HG02623 (cell line): ENCODE data around the gene UMAD1.
"Not testable (repeated sequence)": the region's sequence is repeated elsewhere in the genome, so short reads cannot be mapped to it uniquely, and the experiment has no call there.

Experiments
- ATAC-seq: cut with Tn5 transposase; IDR thresholded peaks from one replicate; pipeline ENCODE4 v1.9.1; 2021; ENCODE audit warnings: moderate library complexity; ENCODE audit not compliant: unreplicated experiment

The UMAD1 gene

DNA sequence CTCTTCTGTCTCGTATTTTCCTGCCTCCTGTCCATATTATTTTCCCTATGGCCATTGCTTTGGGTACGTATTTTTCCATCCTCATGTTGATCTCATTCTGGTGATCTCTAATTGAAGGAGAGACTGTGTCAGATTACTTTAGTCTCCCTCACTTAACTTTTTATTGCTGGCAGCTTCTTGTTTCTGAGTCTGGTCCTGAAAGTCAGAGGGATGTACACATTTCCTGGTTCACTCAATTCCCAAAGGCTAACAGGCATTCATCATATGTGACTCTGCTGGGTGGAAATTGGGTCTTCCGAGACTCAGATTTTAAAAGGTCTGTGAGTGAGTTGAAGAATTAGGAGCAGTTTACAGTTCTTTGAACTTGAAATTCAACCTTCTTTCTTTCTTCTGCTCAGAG lies 10.9 kb downstream of the UMAD1 start:
- no peak for ATAC-seq

DNA sequence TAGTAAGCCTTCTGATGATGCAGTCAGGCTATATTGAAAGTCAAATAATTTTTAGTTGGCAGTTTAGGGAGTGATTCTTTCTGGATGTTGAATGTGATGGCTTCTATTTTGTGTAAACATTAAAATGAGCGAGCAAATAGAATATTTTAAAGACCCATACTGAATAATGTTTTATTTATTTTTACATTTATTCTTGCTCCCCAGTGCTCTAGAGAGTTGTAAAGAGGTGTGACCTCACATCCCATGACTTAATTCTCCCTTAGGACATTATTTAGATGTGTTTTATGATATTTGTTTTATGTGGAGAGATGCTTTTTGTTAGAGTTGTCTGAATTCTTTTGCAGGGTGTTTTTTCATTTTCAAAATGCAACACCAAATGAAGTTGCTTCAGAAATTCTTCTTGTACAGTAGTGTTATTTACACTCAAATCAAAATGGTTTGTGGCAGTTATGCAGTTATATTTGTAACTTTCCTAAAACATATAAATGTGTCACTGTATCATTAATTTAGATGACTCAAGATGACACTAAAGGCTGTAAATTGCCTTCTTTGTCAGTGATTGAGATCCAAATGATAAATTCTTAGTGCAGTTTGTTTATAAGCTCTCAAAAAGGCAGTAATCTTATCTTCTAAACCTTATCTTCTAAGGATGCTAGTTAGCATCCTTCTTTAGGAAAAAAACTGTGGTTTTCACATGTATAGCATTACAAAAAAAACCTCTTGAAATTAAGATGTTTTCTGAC lies 12.4 kb downstream of the UMAD1 start:
- no peak for ATAC-seq

DNA sequence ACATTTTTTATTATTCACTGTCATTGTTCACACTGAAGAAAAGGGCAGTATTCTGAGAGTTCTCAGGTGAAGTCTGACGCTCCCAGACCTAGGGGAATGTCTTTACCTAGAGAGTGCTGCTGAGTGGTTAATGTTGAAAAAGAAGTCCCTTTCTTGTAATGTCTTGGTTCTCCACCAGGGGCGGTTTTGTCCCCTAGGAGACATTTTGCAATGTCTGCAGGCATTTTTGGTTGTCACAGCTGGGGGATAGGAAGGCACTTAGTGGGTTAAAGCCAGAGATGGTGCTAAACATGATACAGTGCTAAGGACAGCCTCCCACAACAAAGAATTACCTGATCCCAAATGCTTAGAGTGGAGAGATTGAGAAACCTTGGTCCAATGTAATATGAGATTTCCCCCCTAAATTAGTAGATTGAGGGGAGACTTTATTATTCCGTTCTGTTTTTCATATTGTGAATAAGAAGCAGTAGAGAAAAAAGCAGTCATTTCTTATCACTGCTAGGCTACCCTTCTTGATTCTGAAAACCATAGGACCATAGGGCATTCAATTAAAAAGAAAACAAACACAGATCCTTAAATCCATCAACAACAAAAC lies 13.1 kb downstream of the UMAD1 start:
- no peak for ATAC-seq

DNA sequence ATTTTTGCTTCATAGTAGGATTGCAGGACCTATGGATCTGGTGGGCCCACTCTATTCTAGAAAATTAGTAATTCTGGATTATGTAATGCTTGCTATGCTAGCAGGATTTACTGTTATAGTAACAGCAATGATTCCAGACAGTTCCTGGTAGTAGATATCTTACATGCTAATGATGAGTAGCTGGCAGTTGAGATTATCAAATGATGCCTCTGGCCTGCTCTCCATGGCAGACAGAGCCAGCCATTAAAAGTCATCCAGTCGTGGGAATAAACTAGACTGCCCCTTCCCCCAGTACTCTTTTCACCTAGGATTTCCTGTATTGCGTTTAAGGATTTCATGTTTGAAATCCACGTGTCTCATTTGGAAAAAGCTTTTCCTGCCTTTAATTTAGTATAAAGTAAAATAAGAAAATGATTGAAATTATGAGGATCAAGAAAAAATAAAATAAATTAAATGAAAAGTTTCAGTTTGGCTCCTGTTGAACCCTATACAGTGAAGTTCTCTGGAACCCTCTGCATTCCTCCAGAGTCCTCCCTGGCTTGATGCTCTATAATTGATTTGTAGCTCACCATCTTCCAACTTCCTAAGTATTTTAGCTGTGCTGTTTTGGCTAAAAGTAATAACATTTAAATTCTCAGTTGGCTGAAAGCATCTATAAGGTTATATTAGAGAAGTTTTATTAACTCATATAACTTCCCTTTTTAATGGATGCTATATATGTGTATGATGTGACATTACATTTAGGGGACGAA lies 14.6 kb downstream of the UMAD1 start:
- no peak for ATAC-seq

DNA sequence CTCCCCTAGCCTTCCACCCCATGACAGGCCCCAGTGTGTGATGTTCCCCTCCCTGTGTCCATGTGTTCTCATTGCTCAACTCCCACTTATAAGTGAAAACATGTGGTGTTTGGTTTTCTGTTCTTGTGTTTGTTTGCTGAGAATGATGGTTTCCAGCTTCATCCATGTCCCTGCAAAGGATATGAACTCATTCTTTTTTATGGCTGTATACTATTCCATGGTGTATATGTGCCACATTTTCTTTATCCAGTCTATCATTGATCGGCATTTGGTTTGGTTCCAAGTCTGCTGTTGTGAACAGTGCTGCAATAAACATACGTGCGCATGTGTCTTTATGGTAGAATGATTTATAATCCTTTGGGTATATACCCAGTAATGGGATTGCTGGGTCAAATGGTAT lies 15.9 kb downstream of the UMAD1 start:
- ATAC-seq, result not testable (repeated sequence)

DNA sequence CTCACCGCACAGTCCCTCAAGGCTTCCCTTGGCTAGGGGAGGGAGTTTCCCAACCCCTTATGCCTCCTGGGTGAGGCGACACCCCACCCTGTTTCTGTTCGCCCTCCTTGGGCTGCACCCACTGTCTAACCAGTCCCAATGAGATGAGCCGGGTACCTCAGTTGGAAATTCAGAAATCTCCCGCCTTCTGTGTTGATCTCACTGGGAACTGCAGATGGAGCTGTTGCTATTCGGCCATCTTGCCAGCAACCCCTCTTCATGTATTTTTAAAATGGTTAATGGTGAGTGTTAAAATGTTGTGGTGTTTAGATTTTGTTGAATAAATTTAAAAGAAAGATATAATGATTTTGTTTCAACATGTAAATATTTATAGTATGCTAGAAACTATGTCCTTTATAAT lies 22.0 kb downstream of the UMAD1 start:
- ATAC-seq, result no peak

DNA sequence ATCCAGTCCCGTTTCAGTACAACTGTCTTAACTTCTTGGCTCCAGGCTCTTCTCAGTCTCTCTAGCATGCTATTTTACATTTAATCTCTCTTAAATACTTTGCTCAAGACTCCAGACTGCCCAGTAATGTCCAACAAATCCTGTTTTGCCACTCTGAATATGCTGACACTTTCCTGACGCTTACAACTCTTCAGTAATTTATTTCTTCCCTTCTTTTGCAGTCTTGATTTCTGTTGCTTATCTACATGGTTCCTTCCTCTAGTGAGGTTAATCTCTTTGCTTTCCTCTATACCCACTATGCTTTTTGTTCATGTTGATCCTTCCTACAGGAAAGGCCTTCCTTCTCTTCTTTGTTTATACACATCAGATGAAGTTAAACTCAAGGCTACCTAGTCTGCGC lies 23.7 kb downstream of the UMAD1 start:
- no peak for ATAC-seq

DNA sequence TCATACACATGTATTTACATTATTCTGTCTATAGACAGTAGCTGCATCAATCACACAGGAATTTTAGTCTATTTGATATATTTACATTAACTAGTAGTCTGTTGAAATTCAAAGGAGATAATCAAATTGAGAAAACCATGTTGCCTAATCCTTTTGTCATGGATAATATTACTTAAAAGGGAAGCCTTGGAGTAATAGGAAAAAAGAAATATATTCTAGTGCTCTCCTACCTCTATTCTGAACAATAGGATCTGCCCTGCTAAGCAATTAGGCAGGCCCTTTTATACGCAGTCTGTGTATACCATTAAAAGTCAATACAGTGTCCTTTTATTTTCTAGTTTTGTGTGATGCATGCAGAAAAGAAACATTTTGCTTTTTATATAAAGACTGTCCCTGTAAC lies 24.5 kb downstream of the UMAD1 start:
- ATAC-seq, result no peak

DNA sequence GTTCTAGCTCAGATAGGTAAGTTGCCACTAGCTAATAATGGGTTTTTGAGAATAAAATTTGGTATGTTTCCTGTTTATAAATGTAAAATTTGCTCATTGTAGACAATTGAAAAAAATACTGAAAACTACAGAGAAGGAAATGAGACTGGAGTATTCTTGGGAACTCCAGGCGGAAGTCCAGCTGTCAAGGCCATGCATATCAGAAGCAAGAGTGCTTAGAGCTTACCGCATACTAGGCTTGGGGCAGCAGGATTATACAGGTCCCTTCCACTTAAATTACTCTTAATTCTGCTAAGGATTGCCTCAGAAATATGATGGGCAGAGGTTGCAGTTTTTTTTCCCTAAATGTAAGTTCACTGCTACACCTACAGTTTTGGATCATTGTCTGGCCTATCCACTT lies 26.6 kb downstream of the UMAD1 start:
- no peak for ATAC-seq

DNA sequence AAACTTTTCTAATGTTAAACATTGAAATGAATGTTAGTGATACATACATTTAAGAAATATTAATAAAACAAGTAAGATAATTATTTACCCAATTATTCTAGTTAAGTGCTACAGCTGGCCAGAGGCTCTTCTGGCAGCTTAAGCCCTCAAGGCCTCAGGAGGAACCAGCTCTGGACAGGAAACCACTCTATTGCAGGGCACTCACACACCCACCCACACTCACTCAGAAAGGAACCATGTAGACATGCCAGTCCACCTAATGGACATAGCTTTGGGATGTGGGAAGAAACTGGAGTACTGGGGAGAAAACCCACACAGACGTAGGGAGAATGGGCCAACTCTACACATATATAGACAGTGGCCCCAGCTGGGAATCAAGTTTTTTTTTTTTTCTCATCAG lies 28.2 kb downstream of the UMAD1 start:
- no peak for ATAC-seq

DNA sequence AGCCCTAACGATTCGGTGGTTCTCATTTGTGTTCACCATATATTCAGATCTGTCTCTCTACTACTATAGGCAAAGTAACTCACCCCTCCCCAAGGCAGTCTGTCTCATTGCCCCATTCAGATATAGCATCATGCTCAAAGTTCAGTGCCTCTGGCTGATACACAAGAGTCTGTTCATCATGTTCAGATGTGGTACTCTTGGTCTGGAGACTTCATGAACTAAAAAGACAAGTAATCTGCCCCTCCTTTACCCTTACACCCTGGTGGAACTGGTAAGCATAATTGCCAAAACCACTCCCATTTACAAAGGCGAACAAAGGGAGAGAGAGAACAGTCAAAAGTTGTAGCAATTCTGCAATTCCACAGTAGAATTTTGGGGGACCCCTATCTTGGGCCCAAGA lies 29.9 kb downstream of the UMAD1 start:
- ATAC-seq, result no peak

DNA sequence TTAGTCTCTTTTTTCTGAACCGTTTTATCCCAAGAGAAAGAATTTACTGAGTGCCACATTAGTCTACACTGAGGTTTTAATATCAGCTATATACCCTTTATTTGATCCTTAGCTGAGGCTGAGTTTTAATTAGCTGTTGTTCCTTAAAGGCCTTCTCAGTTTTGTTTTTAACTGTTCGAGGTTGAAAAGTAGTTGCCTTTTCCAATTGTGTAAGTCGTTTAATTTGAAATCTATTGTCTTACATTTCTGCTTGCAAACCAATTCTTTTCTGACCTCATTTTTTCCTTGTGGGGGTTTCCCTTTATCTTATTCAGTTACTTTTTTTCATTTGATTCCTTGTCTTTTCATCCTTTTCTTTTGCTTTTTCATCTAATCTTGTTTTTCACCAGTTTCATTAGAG lies 30.8 kb downstream of the UMAD1 start:
- no peak for ATAC-seq

DNA sequence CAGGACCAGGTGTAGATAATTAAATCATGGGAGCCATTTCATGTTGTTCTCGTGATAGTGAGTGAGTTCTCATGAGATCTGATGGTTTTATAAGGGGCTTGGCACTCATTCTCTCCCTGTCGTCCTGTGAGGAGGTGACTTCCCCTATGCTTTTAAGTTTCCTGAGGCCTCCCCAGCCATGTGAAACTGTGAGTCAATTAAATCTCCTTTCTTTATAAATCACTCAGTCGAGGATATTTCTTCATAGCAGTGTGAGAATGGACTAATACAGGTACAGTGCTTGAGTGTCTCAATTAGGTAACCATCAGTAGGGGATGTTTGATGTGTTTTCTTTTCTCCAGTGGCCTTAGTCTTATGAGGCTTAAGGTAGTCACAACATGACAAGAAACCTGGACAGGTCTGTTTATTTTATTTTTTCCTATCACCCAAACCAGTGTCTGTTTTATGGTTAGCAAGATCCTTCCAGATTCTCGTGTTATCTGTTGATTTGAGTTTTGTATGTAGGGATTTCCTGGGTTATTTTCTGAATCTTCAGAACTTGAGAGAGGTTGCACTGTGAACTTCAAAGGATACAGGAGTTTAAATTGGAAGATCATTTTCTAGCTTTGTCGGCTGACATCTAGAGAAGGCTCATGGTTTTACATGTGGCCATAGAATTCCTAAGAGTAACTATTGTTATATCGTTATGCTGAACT lies 32.1 kb downstream of the UMAD1 start:
- no peak for ATAC-seq

DNA sequence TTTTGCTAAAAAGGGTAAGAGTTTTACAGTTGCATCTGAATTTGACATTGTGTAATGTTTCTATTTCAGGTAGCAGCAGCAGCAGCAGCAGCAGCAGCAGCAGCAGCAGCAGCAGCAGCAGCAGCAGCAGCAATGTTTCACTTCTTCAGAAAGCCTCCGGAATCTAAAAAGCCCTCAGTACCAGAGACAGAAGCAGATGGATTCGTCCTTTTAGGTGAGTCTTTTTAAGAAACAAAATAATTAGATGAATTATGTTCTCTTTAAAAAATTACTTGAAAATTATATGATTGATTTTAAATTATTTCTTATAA lies 32.6 kb downstream of the UMAD1 start:
- no peak for ATAC-seq

DNA sequence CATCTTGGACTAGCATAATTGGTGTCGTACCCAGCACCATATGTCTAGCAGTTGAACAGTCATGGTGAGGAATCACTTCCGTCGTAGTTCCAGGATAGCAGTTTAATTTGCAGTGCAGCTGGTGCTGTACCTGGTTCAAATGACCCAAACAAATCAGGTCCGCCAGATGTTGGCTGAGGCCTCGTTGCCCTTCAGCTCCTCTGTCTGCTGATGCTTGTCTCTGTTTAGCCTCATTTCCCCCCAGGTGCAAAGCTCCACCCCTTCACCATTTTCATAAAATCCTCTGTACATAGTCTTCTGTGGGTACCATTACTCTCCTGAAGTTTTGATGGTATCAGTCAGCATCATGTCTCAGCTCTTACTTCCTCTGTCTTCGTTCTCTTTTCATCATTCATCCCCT lies 35.1 kb downstream of the UMAD1 start:
- no peak for ATAC-seq

DNA sequence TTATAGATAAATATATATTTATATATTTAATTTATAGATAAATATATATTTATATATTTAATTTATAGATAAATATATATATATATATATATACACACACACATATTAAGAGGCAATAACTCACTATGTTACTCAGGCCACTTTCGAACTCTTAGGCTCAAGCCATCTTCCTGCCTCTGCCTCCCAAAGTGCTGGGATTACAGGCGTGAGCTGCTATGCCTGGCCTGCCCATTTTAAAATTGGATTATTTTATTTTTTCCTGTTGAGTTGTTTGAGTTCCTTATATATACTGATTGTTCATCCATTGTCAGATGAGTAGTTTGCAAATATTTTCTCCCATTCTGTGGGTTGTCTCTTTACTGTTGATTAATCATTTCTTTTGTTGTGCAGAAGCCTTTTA lies 39.1 kb downstream of the UMAD1 start:
- ATAC-seq, result not testable (repeated sequence)

DNA sequence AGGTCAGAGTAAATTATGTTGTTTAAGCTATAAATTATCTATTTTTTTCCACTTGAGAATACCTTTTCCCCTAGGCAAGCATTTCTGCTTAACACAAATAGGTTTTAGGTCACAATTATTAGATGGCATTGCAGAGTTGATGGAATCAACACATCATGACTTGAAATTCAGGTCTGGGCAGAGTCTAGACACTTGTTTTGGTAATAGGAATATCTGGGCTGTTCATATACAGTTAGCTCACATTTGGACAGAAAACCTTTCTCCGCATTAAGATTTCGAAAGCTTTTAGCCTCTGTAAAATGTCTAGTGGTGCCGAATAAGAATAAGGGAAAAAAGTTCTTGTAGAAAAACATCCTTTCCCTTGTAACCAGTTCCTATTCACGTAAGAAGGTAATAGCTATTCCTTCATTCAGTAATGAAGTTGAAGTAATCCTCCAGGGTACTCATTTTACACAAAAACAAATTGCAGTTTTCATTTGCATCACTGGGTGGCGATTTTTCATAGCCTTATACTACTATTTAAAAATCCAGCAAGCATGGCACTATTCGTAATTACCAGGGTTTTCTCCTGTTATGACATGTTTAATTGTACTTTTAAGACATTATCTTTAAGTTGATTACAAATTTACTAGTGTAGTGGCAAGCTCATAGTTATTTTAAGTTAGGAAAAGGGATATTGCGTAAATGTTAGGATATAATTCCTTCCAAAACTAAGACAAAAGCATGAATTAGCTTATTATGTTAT lies 40.8 kb downstream of the UMAD1 start:
- ATAC-seq, result no peak

DNA sequence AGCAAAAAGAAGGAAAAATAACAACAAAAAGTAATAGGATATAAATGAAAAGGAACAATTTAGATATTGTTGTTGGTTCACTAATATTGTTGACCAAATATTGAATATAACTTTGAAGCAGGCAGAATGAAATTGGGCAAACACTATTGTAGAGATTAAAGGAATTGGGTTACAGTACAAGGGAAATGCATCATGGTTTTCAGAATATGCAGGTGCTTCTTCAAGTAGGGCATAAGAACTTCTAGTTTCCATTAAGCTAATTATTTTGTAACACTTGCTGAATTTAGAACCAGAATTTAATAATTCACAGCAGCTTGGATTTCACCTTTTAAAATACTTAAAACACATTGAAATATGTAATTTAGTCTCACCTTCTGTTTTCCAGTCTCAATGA lies 41.4 kb downstream of the UMAD1 start:
- ATAC-seq, result no peak

DNA sequence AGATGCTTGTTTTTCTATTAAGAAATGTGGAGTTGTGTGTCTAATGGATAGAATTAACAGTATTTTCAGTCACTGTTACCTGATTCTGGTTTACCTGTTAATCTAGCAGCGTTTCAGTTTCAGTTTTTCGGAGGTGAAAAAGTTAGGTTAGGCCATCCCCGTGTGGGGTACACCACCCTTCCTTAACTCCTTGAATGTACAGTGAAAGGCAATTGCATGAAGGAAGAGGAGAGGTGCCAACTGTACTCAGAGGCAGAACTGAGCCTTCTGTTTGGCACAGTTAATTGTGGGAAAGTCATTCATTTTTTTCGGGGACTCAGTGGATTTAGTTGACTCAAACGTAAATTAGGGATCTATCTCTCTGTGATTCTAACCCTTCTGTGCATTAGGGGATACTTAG lies 42.3 kb downstream of the UMAD1 start:
- no peak for ATAC-seq

DNA sequence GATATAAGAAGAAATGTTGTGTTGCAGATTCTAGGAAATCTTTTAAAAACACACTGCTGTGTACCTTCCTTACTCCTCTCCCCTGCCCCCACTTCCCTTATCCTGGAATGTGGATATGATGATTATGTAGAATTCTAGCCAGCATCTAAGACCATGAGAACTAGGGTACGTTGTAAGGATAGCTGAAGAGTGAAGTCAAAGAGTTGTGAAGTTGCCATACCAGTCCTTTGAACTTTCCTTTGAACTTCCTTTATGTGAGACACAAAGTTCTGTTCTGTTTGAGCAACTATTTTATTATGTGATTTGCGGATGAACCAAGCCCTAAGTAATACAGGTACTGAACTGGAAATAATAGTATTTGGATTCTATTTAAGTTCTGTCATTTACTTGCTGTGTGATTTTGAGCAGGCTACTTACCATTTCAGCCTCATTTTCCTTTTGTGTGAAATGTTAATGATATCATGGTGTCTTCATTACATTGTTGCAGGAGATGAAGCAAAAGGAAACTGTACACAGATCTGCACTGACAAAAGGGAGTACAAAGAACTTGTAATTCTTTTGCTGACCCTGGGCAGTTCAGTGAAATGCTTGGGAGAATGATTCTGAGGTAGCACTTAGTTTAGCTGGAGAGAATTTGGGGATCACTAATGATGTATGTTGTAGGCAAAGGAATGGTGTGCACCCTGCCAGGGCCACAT lies 46.4 kb downstream of the UMAD1 start:
- ATAC-seq, result no peak

DNA sequence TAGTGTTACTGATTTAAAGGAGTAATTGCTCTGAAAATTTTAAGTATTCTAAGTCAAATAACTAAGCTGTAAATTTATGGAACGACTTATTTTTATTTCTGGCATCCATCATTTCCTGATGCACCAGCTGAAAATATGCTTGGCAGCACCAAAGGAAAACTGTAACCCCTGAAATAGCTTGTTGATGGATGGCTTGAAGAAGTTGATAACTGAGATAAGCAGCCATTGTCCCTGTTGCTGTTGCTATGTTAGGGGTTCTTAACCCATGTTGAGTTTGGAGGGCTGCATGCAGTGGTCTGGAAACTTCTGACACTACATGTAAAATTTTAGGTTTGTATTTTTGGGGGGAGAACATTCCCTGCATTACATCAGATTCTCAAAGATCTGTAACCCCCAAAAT lies 47.2 kb downstream of the UMAD1 start:
- ATAC-seq, result no peak
